NB4 (cell line): ENCODE results near the gene RANGRF.

Experiments
- MAX ChIP-seq: IDR thresholded peaks from 2 replicates; pipeline ENCODE4 v1.6.1; 2011; ENCODE audit warnings: low read depth, low read length
- MYC ChIP-seq: IDR thresholded peaks from 2 replicates; pipeline ENCODE4 v1.6.1; 2011; ENCODE audit warnings: low read depth, low read length

GRCh38 chr17:8255499-8255898 lies 33.0 kb upstream of the RANGRF start:
- TF ChIP-seq MAX (no peak), MYC (no peak)
